K562 (cell line): ENCODE measurements around the gene SUCNR1. TPM values are rescaled to one million over a fixed set of nuclear protein-coding genes. Genes with fewer than 3 reads are reported as not detected.

Experiments used
- ATAC-seq: fragments of 200-7000 bp; cut with Tn5 transposase; 3 replicates; pipeline ENCODE4 v1.9.1; 2020; ENCODE audit warnings: moderate library complexity
- BruUV-seq: library from RNA; stranded (reverse); fragments of 400-500 nt; replicated peaks from 2 replicates; lab custom pipeline; 2021; lab: Mats Ljungman, UMichigan
- CTCF ChIA-PET: fragments of 300-600 bp; formaldehyde crosslinking; extraction: SDS; loops from one replicate; lab custom pipeline; 2021; ENCODE audit warnings: low intra/inter-chr PET ratio; lab: Yijun Ruan, JAX
- POLR2A ChIA-PET: fragments of 300-600, 350-650 bp; sonication (Branson Sonifier 250); formaldehyde crosslinking; extraction: SDS; loops from one replicate; lab custom pipeline; 2021; ENCODE audit warnings: antibody characterized with exemption, inconsistent platforms; lab: Yijun Ruan, JAX
- DNase-seq, 4 experiments: peaks; one replicate each; pipeline versions ENCODE4 v3.0.0 to v3.0.0-alpha.2; 2011 to 2018; ENCODE audit warnings: low spot score in 3 of 4, mixed read lengths in 3 of 4; ENCODE audit errors: extremely low read depth in 1 of 4
- FAIRE-seq: peaks from 2 replicates; lab custom pipeline; 2011; peaks lifted over from hg19 to GRCh38; lab: Jason Lieb, UNC
- H2AFZ ChIP-seq: 2 replicates; pipeline ENCODE4 v1.6.0; 2011; ENCODE audit warnings: low read depth, low read length, control low read depth, inconsistent platforms
- H3K27ac ChIP-seq: fragments of 200-600 bp; 3 replicates; pipeline ENCODE4 v1.8.0; 2011; ENCODE audit warnings: low read depth, mild to moderate bottlenecking, control low read depth, inconsistent platforms, low read length, moderate library complexity, mixed read lengths; ENCODE audit errors: extremely low read depth
- H3K27me3 ChIP-seq, 2 experiments: fragments of 300-600 bp in 1 of 2; 2 replicates in 1 of 2; 3 replicates in 1 of 2; pipeline versions ENCODE4 v1.6.0 to v1.8.0; 2011; ENCODE audit warnings: inconsistent platforms in 2 of 2, low read length in 2 of 2, mild to moderate bottlenecking in 1 of 2, mixed read lengths in 1 of 2, moderate library complexity in 1 of 2; ENCODE audit not compliant: control insufficient read depth in 2 of 2, insufficient read depth in 2 of 2
- H3K36me3 ChIP-seq: fragments of 300-600 bp; 3 replicates; pipeline ENCODE4 v1.8.0; 2011; ENCODE audit warnings: mild to moderate bottlenecking, low read length, inconsistent platforms; ENCODE audit not compliant: control insufficient read depth, insufficient read depth
- H3K4me1 ChIP-seq, 2 experiments: fragments of 200-600 bp in 1 of 2; replicated peaks in 1 of 2; 2 replicates in 1 of 2; 3 replicates in 1 of 2; pipeline versions ENCODE4 v1.5.1 to v1.8.0; 2011; ENCODE audit warnings: inconsistent platforms in 2 of 2, low read length in 2 of 2, mild to moderate bottlenecking in 1 of 2, mixed read lengths in 1 of 2, moderate library complexity in 1 of 2; ENCODE audit not compliant: control insufficient read depth in 2 of 2, insufficient read depth in 2 of 2
- H3K4me2 ChIP-seq: 2 replicates; pipeline ENCODE4 v1.6.1; 2011; ENCODE audit warnings: low read length, control low read depth, inconsistent platforms, mixed read lengths; ENCODE audit not compliant: insufficient read depth
- H3K4me3 ChIP-seq: fragments of 200-600 bp; sonication (generic), shearing (Covaris generic); 2 replicates; pipeline ENCODE4 v1.5.1; 2016; ENCODE audit warnings: control low read depth, inconsistent platforms
- H3K79me2 ChIP-seq: fragments of 200-600 bp; 3 replicates; pipeline ENCODE4 v1.8.0; 2011; ENCODE audit warnings: low read length, inconsistent platforms; ENCODE audit not compliant: control insufficient read depth, insufficient read depth
- H3K9ac ChIP-seq, 2 experiments: 2 replicates each; pipeline versions ENCODE4 v1.6.0 to v1.6.1; 2011; ENCODE audit warnings: low read depth in 2 of 2, low read length in 2 of 2, control low read depth in 1 of 2, inconsistent platforms in 1 of 2, mild to moderate bottlenecking in 1 of 2, mixed read lengths in 1 of 2; ENCODE audit not compliant: insufficient read depth in 1 of 2
- H3K9me1 ChIP-seq: one replicate; pipeline ENCODE4 v1.6.0; 2011; ENCODE audit warnings: inconsistent platforms, mild to moderate bottlenecking, low read length, moderate library complexity; ENCODE audit not compliant: control insufficient read depth, insufficient read depth
- H3K9me3 ChIP-seq: replicated peaks from 2 replicates; pipeline ENCODE4 v1.5.1; 2011; ENCODE audit warnings: low read depth, low read length, inconsistent platforms; ENCODE audit not compliant: control insufficient read depth, insufficient read depth
- H4K20me1 ChIP-seq: replicated peaks from 2 replicates; pipeline ENCODE4 v1.6.1; 2011; ENCODE audit warnings: low read length, inconsistent platforms, mixed read lengths; ENCODE audit not compliant: control insufficient read depth, insufficient read depth
- IFI16 ChIP-seq: fragments of 250-450 bp; sonication (Bioruptor Pico); IDR thresholded peaks from 2 replicates; pipeline ENCODE4 v2.1.2; 2022; ENCODE audit warnings: mild to moderate bottlenecking, inconsistent platforms
- KDM4B ChIP-seq, 2 experiments: fragments of 450-650 bp in 1 of 2; sonication (generic) in 1 of 2; IDR thresholded peaks; 2 replicates each; pipeline ENCODE4 v1.6.1; 2016 to 2017; ENCODE audit warnings: borderline replicate concordance in 2 of 2, antibody characterized with exemption in 1 of 2, low read depth in 1 of 2, mild to moderate bottlenecking in 1 of 2
- RBM22 ChIP-seq: fragments of 200-400 bp; formaldehyde crosslinking; IDR thresholded peaks from 2 replicates; pipeline ENCODE4 v1.6.1; 2018; ENCODE audit warnings: low read length, low read depth; ENCODE audit not compliant: poor library complexity, severe bottlenecking
- SIRT6 ChIP-seq: IDR thresholded peaks from one replicate; pipeline ENCODE4 v1.6.1; 2012; ENCODE audit warnings: low read depth, mild to moderate bottlenecking, control low read depth, inconsistent platforms, low read length, moderate library complexity
- SLC30A9 ChIP-seq: fragments of 250-450 bp; sonication (Bioruptor Pico); IDR thresholded peaks from 2 replicates; pipeline ENCODE4 v1.8.0; 2022; ENCODE audit warnings: mild to moderate bottlenecking, moderate library complexity
- SNIP1 ChIP-seq: fragments of 450-650 bp; IDR thresholded peaks from 2 replicates; pipeline ENCODE4 v1.7.1; 2017; ENCODE audit warnings: low read depth, mild to moderate bottlenecking
- TAF7 ChIP-seq: fragments of 450-650 bp; IDR thresholded peaks from 2 replicates; pipeline ENCODE4 v1.6.1; 2016; ENCODE audit warnings: missing genetic modification characterization, missing compliant biosample characterization
- ZKSCAN1 ChIP-seq: fragments of 150-350 bp; IDR thresholded peaks from 2 replicates; pipeline ENCODE4 v1.6.1; 2016; ENCODE audit warnings: low read depth, low read length
- WGBS: fragments of 100-300 bp; shearing (Covaris generic); methylation state at CpG from one replicate; pipeline ENCODE4 v1.1.6; 2016; ENCODE audit warnings: low coverage, mixed read lengths; ENCODE audit not compliant: insufficient coverage; ENCODE audit errors: missing lambda C conversion rate; 5-methylcytosine and 5-hydroxymethylcytosine counted together
- in situ Hi-C: fragments of 300-500 bp; cut with MboI; formaldehyde crosslinking; loops from 4 replicates; pipeline ENCODE4 v1.15.0; 2018; ENCODE audit warnings: inconsistent platforms, mixed read lengths
- intact Hi-C: fragments of 100-400 bp; cut with micrococcal nuclease; formaldehyde crosslinking; loops from 2 replicates; pipeline ENCODE4 v1.14.2; 2022
- polyA plus RNA-seq, 8 experiments: library from polyadenylated mRNA; depleted of rRNA in 4 of 8; stranded (reverse) in 5 of 8; unstranded in 3 of 8; fragments of >200 nt; fragmentation: Nextera tagmentation in 2 of 8; fragmentation: Illumina TruSeq in 1 of 8; extraction: Ambion mirVana in 2 of 8; extraction: Trizol in 1 of 8; gene quantifications; 2 replicates each; pipeline versions ENCODE4 v1.2.1 to v1.2.3, GENCODE V29; 2011 to 2014; ENCODE audit warnings: inconsistent platforms in 1 of 8, missing spikeins in 1 of 8
- total RNA-seq, 7 experiments: library from RNA; depleted of rRNA in 6 of 7; stranded (reverse); fragments of >200 nt in 6 of 7; fragmentation: Illumina TruSeq in 2 of 7; extraction: Trizol in 2 of 7; gene quantifications; 2 replicates each; pipeline versions ENCODE4 v1.2.1 to v1.2.3, GENCODE V29; 2011 to 2021; ENCODE audit warnings: low replicate concordance in 1 of 7
- TF ChIP-seq, protein P1 (sequence below), 2 experiments: IDR thresholded peaks in 1 of 2; conservative IDR thresholded peaks in 1 of 2; 2 replicates each; pipeline ENCODE4 v1.6.1; 2016; ENCODE audit warnings: low read depth in 2 of 2, mild to moderate bottlenecking in 1 of 2, missing compliant biosample characterization in 1 of 2, missing genetic modification characterization in 1 of 2, moderate library complexity in 1 of 2

SUCNR1 gene
- total and polyA plus RNA-seq, 9 of the 15 experiments (the other 6 are each of a cell fraction or from before 2014, with no cell fraction given), result 0.04 to 0.54 (median 0.13) TPM

DNA sequence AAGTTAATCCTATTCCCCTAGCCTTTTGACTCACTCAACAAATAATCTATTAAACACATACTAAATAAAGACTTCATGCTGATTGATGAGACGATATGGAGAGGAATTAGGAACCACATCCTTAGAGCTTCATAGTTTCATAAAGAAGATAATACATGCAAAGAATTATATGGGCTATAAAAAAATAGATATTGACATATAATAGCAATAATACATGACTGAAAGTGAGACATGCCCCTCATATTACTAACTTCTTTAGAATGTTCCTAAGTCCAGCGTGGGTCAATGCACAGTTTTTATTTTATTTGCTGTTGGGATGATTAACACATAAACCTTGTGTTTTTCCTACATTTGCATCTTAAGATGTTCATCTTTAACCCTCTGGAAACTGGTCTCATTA, 32.2 kb downstream of the SUCNR1 start:
- H3K4me2 ChIP-seq, result no peak overlapping the region
- H3K9me1 ChIP-seq, result no peaks in the 10 kb centered on the region
- in situ Hi-C loops (loop anchor here (5.0 kb wide), 1 partner anchor 58 kb away; no protein-coding TSS in a partner anchor), intact Hi-C loops (no loop called here)
- CTCF ChIA-PET, result no interaction called here
- no peak overlapping the region for H3K4me3 ChIP-seq
- ATAC-seq (no peak), DNase-seq (no peak)
- POLR2A ChIA-PET, result no interaction called here
- peaks cover 0 to 15% of the 10 kb centered on the region in 2 experiments; a peak in 2 of 5 replicates for H3K4me1 ChIP-seq
- no peaks in the 10 kb centered on the region for H3K79me2 ChIP-seq
- 3% methylated on average over 2 of the region's 2 CpGs for WGBS
- no peak for TF ChIP-seq SLC30A9 (CRISPR knock-in tag)
- TF ChIP-seq IFI16 (CRISPR knock-in tag), result no peak
- TF ChIP-seq TAF7, result no peak
- no peak for TF ChIP-seq SIRT6
- no peak for TF ChIP-seq ZKSCAN1
- TF ChIP-seq KDM4B (IDR thresholded peaks at IDR 0.05; ENCODE audit: borderline replicate concordance in 2 of 2, low read depth in 1 of 2), result no peak
- no peak for TF ChIP-seq SNIP1
- TF ChIP-seq, protein P1, sequence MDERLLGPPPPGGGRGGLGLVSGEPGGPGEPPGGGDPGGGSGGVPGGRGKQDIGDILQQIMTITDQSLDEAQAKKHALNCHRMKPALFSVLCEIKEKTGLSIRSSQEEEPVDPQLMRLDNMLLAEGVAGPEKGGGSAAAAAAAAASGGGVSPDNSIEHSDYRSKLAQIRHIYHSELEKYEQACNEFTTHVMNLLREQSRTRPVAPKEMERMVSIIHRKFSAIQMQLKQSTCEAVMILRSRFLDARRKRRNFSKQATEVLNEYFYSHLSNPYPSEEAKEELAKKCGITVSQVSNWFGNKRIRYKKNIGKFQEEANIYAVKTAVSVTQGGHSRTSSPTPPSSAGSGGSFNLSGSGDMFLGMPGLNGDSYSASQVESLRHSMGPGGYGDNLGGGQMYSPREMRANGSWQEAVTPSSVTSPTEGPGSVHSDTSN (CRISPR knock-in tag; IDR thresholded peaks at IDR 0.05; ENCODE audit: low read depth), result no peak
- TF ChIP-seq, protein P1 (tag; conservative IDR thresholded peaks at IDR 0.05; ENCODE audit: low read depth), result no peak
- TF ChIP-seq RBM22, result no peak
- TF ChIP-seq, all 486 proteins: peak for 0
- no peaks in the 10 kb centered on the region for H4K20me1 ChIP-seq
- H3K9me3 ChIP-seq, result no peaks in the 10 kb centered on the region
- BruUV-seq, result no TSS peak
- H2AFZ ChIP-seq, result no peak overlapping the region
- H3K27ac ChIP-seq, result no peak overlapping the region
- no peaks in the 10 kb centered on the region for H3K27me3 ChIP-seq
- H3K9ac ChIP-seq, result no peak overlapping the region
- no peak for FAIRE-seq
- H3K36me3 ChIP-seq, result no peaks in the 10 kb centered on the region
